Measurements from ENCODE around the gene SMAD3. TPM values are rescaled to one million over a fixed set of nuclear protein-coding genes. Genes with fewer than 3 reads are reported as not detected.
A peak's percentile ranks its signal among the peaks of the same experiment; 100 is the strongest.

The SMAD3 gene
- total and polyA plus RNA-seq, 2 of the 4 experiments (the other 2 are of a cell fraction) = 71.0 to 177 TPM

DNA sequence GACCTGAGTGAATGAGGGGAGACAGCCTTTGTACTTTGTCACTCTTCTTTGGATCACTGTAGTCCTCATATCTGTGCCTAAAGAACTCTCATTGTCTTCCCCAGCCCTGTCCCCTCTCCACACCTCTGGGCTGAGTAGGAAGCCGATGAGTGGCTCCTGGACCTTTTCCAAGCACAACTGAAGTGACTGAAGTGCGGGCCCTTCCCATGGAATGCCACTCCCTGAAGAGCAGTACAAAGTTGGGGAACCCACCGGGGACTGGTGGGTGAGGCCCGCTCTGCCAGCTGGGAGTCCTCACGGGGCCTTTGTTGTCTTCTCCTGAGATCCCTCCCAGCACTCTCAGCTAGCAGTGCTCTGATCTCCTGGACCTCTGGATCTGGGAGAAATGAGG lies 99.0 kb downstream of the SMAD3 start:
- Histone ChIP-seq H2AFZ (replicated peaks; ENCODE audit: low read length, poor library complexity) (no peak overlapping the region), H3K9me3 (ENCODE audit: control insufficient read depth, insufficient read depth, low read length) (no peaks in the 10 kb centered on the region), H3K36me3 (ENCODE audit: control insufficient read depth, insufficient read depth, low read length) (peaks cover 60% of the 10 kb centered on the region), H3K4me2 (ENCODE audit: low read depth, low read length) (no peak overlapping the region), H3K9me1 (ENCODE audit: insufficient read depth, low read length) (peaks cover 68% of the 10 kb centered on the region), H3K27ac (ENCODE audit: insufficient read depth, low read length) (peak overlapping the region; percentile 89), H2BK120ac (ENCODE audit: low read depth, low read length) (peak overlapping the region; percentile 54), H2BK5ac (ENCODE audit: low read depth, low read length, poor library complexity, severe bottlenecking) (peak overlapping the region; percentile 33), H3K14ac (replicated peaks; ENCODE audit: low read depth, low read length) (peak overlapping the region; percentile 77), H3K9ac (ENCODE audit: low read depth, low read length) (no peak overlapping the region), H4K91ac (ENCODE audit: insufficient read depth, low read depth, low read length) (peak overlapping the region; percentile 31; the same call in 1 of the 2 replicates), H4K5ac (ENCODE audit: low read depth, low read length) (peak overlapping the region; percentile 27), H4K8ac (ENCODE audit: low read depth in 2 of 2, low read length in 2 of 2) (peak overlapping the region in 1 of 2 experiments; percentile 70; a peak in 2 of 4 replicates), H2AK9ac (replicated peaks; ENCODE audit: low read depth, low read length, poor library complexity) (no peak overlapping the region), H3K56ac (ENCODE audit: extremely low read depth, insufficient read depth, low read length) (0 out of 2 replicates have a peak overlapping the region, but pooled peaks have one; percentile 32), H3K4ac (ENCODE audit: low read depth, low read length) (peak overlapping the region; percentile 45), H2BK20ac (ENCODE audit: low read depth, low read length) (0 out of 2 replicates have a peak overlapping the region, but pooled peaks have one; percentile 45), H3K4me1 (ENCODE audit: control insufficient read depth, insufficient read depth, low read length) (peaks cover 60% of the 10 kb centered on the region), H3K79me1 (ENCODE audit: low read depth in 1 of 2, low read length in 2 of 2) (peaks cover 41 to 92% of the 10 kb centered on the region in 2 experiments), H3K27me3 (ENCODE audit: control insufficient read depth, insufficient read depth, low read length) (no peaks in the 10 kb centered on the region), H3K18ac (ENCODE audit: low read depth, low read length) (peak overlapping the region; percentile 39), H4K20me1 (ENCODE audit: insufficient read depth, low read length) (peaks cover 41% of the 10 kb centered on the region), H2BK15ac (ENCODE audit: low read depth, low read length) (peak overlapping the region; percentile 15; the same call in 2 of the 3 replicates), H3K23ac (ENCODE audit: low read depth, low read length) (peak overlapping the region; percentile 67; the same call in 1 of the 2 replicates), H2AK5ac (ENCODE audit: low read depth, low read length) (0 out of 2 replicates have a peak overlapping the region, but pooled peaks have one; percentile 93), H3K4me3 (ENCODE audit: insufficient read depth, low read depth, low read length) (no peak overlapping the region)
- dilution Hi-C loops (cut with HindIII; ENCODE audit: low sequenced_read_pairs, unreplicated experiment) (no loop called here), intact Hi-C loops (cut with micrococcal nuclease) (no loop called here), in situ Hi-C loops (cut with MboI; ENCODE audit: low sequenced_read_pairs) (no loop called here)
- WGBS, 2 experiments (ENCODE audit: extremely low coverage in 2 of 2, insufficient read length in 1 of 2) = 35% methylated on average over 2 of the region's 5 CpGs; no CpG with 5 or more reads in 1 of the 2 experiments
- ChIA-PET POLR2A (ENCODE audit: unreplicated experiment) (no interaction called here), CTCF (no interaction called here)
- no TSS peak for BruUV-seq (replicated peaks)
- DNase-seq (no peak), ATAC-seq (ENCODE audit: low read depth) (no peak)
- TF ChIP-seq RFX5 (IDR thresholded peaks at IDR 0.05; ENCODE audit: low read depth, low read length) (no peak), CHD1 (IDR thresholded peaks at IDR 0.05; ENCODE audit: low read depth, low read length) (no peak), MXI1 (IDR thresholded peaks at IDR 0.05; ENCODE audit: borderline replicate concordance, low read depth, low read length) (no peak), MAFK (IDR thresholded peaks at IDR 0.05; ENCODE audit: low read depth, low read length) (no peak), MAZ (IDR thresholded peaks at IDR 0.05; ENCODE audit: borderline replicate concordance, low read depth, low read length) (no peak), CEBPB (IDR thresholded peaks at IDR 0.05; ENCODE audit: low read depth, low read length) (no peak), SMC3 (IDR thresholded peaks at IDR 0.05; ENCODE audit: low read depth, low read length) (no peak)
- TF ChIP-seq, protein P1, sequence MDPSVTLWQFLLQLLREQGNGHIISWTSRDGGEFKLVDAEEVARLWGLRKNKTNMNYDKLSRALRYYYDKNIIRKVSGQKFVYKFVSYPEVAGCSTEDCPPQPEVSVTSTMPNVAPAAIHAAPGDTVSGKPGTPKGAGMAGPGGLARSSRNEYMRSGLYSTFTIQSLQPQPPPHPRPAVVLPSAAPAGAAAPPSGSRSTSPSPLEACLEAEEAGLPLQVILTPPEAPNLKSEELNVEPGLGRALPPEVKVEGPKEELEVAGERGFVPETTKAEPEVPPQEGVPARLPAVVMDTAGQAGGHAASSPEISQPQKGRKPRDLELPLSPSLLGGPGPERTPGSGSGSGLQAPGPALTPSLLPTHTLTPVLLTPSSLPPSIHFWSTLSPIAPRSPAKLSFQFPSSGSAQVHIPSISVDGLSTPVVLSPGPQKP (IDR thresholded peaks at IDR 0.05; ENCODE audit: borderline replicate concordance, low read depth, low read length) = no peak
